Lung (tissue), 13 donors: ENCODE data around the gene CUBN. TPM values are rescaled to one million over a fixed set of nuclear protein-coding genes. Genes with fewer than 3 reads are reported as not detected.

Experiments used
- ATAC-seq: fragments of 200-7000 bp; cut with Tn5 transposase; one replicate; pipeline ENCODE4 v1.9.1; 2020; ENCODE audit warnings: moderate number of reproducible peaks; ENCODE audit not compliant: insufficient read depth, low FRiP score
- DNase-seq, 3 donors: peaks; one replicate each; pipeline ENCODE4 v3.0.0-alpha.2; 2013 to 2017
- H3K27ac ChIP-seq, 2 donors: one replicate each; pipeline ENCODE4 v1.5.1; 2013; ENCODE audit warnings: mild to moderate bottlenecking in 2 of 2, moderate library complexity in 2 of 2, control low read depth in 1 of 2, inconsistent platforms in 1 of 2, low read depth in 1 of 2, low read length in 1 of 2
- H3K27me3 ChIP-seq, 3 donors: one replicate each; pipeline ENCODE4 v1.5.1; 2013; ENCODE audit warnings: low read length in 2 of 3; ENCODE audit not compliant: control insufficient read depth in 3 of 3, insufficient read depth in 3 of 3
- H3K36me3 ChIP-seq, 4 donors: one replicate each; pipeline ENCODE4 v1.5.1; 2013; ENCODE audit warnings: low read length in 4 of 4, mild to moderate bottlenecking in 1 of 4, moderate library complexity in 1 of 4; ENCODE audit not compliant: control insufficient read depth in 4 of 4, insufficient read depth in 4 of 4
- H3K4me1 ChIP-seq, 5 donors: one replicate each; pipeline ENCODE4 v1.5.1; 2013; ENCODE audit warnings: low read length in 5 of 5, mild to moderate bottlenecking in 2 of 5, moderate library complexity in 1 of 5; ENCODE audit not compliant: control insufficient read depth in 5 of 5, insufficient read depth in 5 of 5
- H3K4me3 ChIP-seq: one replicate; pipeline ENCODE4 v1.5.1; 2013; ENCODE audit warnings: mild to moderate bottlenecking, control low read depth, moderate library complexity
- H3K9ac ChIP-seq, 2 donors: one replicate each; pipeline ENCODE4 v1.5.1; 2013; ENCODE audit warnings: low read length in 2 of 2, control low read depth in 1 of 2; ENCODE audit not compliant: insufficient read depth in 1 of 2
- H3K9me3 ChIP-seq, 4 donors: one replicate each; pipeline ENCODE4 v1.5.1; 2013; ENCODE audit warnings: low read length in 3 of 4, mild to moderate bottlenecking in 1 of 4, moderate library complexity in 1 of 4; ENCODE audit not compliant: control insufficient read depth in 4 of 4, insufficient read depth in 3 of 4
- CTCF ChIP-seq: IDR thresholded peaks from 2 replicates; pipeline ENCODE4 v1.5.1; 2012; ENCODE audit warnings: mild to moderate bottlenecking; ENCODE audit errors: control extremely low read depth, extremely low read depth
- WGBS, 2 donors: extraction: QIAGEN DNeasy Blood & Tissue Kit; methylation state at CpG; one replicate each; pipeline ENCODE4 v1.1.7; 2013; 5-methylcytosine and 5-hydroxymethylcytosine counted together
- polyA plus RNA-seq, 2 donors: library from polyadenylated mRNA; stranded (reverse); fragments of 200-250 nt; gene quantifications; one replicate each; pipeline ENCODE4 v1.2.1, GENCODE V29; 2013
- small RNA-seq: library from RNA; depleted of rRNA; stranded (forward); fragments of <200 nt; gene quantifications from one replicate; pipeline ENCODE3, GENCODE V24; 2014; ENCODE audit warnings: low replicate concordance
- total RNA-seq, 2 donors: library from RNA; depleted of rRNA in 1 of 2; stranded (reverse); fragments of >200 nt in 1 of 2; gene quantifications; one replicate each; pipeline ENCODE4 v1.2.1, GENCODE V29; 2014 to 2021
- donor health status: control.
- donor health status: control.
- donor health status: Bipolar disorder and iron deficiency.
- donor health status: healthy.
- donor health status: DM: yes; HTN: yes; CAD: no.

CUBN gene
- total and polyA plus RNA-seq, 4 donors, result 0.33 to 5.1 (median 1.0) TPM

GRCh38 chr10:16776896-16777295 is 352.7 kb downstream of the CUBN start:
- no peaks in the 10 kb centered on the region for H3K27me3 ChIP-seq
- ATAC-seq, result no peak
- H3K4me1 ChIP-seq, result peaks cover 3 to 9% (median 4%) of the 10 kb centered on the region in 5 donors
- TF ChIP-seq CTCF, result no peak
- H3K9me3 ChIP-seq, result no peaks in the 10 kb centered on the region
- 66 to 67% methylated on average over 3 of the region's 3 CpGs for WGBS, 2 donors
- DNase-seq, result no peak
- H3K36me3 ChIP-seq, result peaks cover 0 to 9% (median 5%) of the 10 kb centered on the region in 4 donors
- no peak overlapping the region for H3K27ac ChIP-seq
- no peak overlapping the region for H3K4me3 ChIP-seq
- H3K9ac ChIP-seq, result no peak overlapping the region

Small RNAs within 50 kb of the gene (small RNA-seq; reads per million reads assigned to genes)
- gene AC067747.1, result not detected

Other genes starting within 250 kb of the CUBN start
- 10 to 100 TPM in 1 of 2 donors, 1 to 10 TPM in 1; 9.7 to 25.9 TPM for gene TRDMT1, start 71.9 kb upstream of the CUBN start, total RNA-seq
- 1 to 10 TPM; 2.5 to 3.4 TPM for gene TRDMT1, start 71.9 kb upstream of the CUBN start, polyA plus RNA-seq
- gene VIM, start 98.4 kb upstream of the CUBN start, total RNA-seq, result 1,000 to 10,000 TPM; 1,296 to 1,640 TPM
- 1,000 to 10,000 TPM in 1 of 2 donors, 100 to 1,000 TPM in 1; 800 to 1,426 TPM for gene VIM, start 98.4 kb upstream of the CUBN start, polyA plus RNA-seq